Medulla oblongata (tissue), 1 donor: ENCODE measurements around the gene WDFY4.

ENCODE experiments used
- DNase-seq: peaks from one replicate; pipeline ENCODE4 v3.0.0-alpha.2; 2015; ENCODE audit errors: extremely low spot score

The WDFY4 gene

GRCh38 chr10:49011756-49012155 is 327.1 kb downstream of the WDFY4 start:
- DNase-seq = no peak

- DNase-seq = no peak
These were observed 327.9 kb downstream of the WDFY4 start for GRCh38 chr10:49012603-49013002.

- no peak for DNase-seq
These were observed 331.0 kb downstream of the WDFY4 start for GRCh38 chr10:49015700-49016099.

- no peak for DNase-seq
These were observed 337.0 kb downstream of the WDFY4 start for GRCh38 chr10:49021685-49022084.

GRCh38 chr10:49023071-49023470 is 338.4 kb downstream of the WDFY4 start:
- DNase-seq = no peak

- no peak for DNase-seq
These were observed 339.1 kb downstream of the WDFY4 start for GRCh38 chr10:49023752-49024151.

GRCh38 chr10:49024484-49024883 is 339.8 kb downstream of the WDFY4 start:
- no peak for DNase-seq

GRCh38 chr10:49025347-49025983 is 340.8 kb downstream of the WDFY4 start:
- no peak for DNase-seq

- no peak for DNase-seq
These were observed 344.0 kb downstream of the WDFY4 start for GRCh38 chr10:49028639-49029038.

GRCh38 chr10:49029666-49030065 is 345.0 kb downstream of the WDFY4 start:
- DNase-seq = no peak
